Measurements from ENCODE around the gene SND1.

SND1 gene

GRCh38 chr7:127759945-127760421, 108.0 kb downstream of the SND1 start:
- H3K27me3 ChIP-seq (ENCODE audit: control insufficient read depth in 5 of 5, insufficient read depth in 4 of 5, low read length in 5 of 5) = no peaks in the 10 kb centered on the region
- H3K4me1 ChIP-seq (ENCODE audit: control insufficient read depth in 5 of 5, insufficient read depth in 5 of 5, low read length in 5 of 5) = peaks cover 0 to 17% (median 0%) of the 10 kb centered on the region in 5 donors
- H3K9me3 ChIP-seq (ENCODE audit: control insufficient read depth in 5 of 5, low read length in 5 of 5) = no peaks in the 10 kb centered on the region
- H3K9ac ChIP-seq (ENCODE audit: low read length in 5 of 5) = no peak overlapping the region
- H3K4me3 ChIP-seq (ENCODE audit: low read depth in 1 of 5, low read length in 5 of 5) = no peak overlapping the region
- H3K27ac ChIP-seq (ENCODE audit: low read depth, low read length) = no peak overlapping the region
- no peaks in the 10 kb centered on the region for H3K36me3 ChIP-seq (ENCODE audit: control insufficient read depth in 5 of 5, insufficient read depth in 5 of 5, low read length in 5 of 5)

- Histone ChIP-seq H3K27me3 (ENCODE audit: control insufficient read depth in 5 of 5, insufficient read depth in 4 of 5, low read length in 5 of 5) (no peaks in the 10 kb centered on the region), H3K4me3 (ENCODE audit: low read depth in 1 of 5, low read length in 5 of 5) (no peak overlapping the region), H3K27ac (ENCODE audit: low read depth, low read length) (no peak overlapping the region), H3K9ac (ENCODE audit: low read length in 5 of 5) (no peak overlapping the region), H3K4me1 (ENCODE audit: control insufficient read depth in 5 of 5, insufficient read depth in 5 of 5, low read length in 5 of 5) (peaks cover 0 to 18% (median 0%) of the 10 kb centered on the region in 5 donors), H3K36me3 (ENCODE audit: control insufficient read depth in 5 of 5, insufficient read depth in 5 of 5, low read length in 5 of 5) (no peaks in the 10 kb centered on the region), H3K9me3 (ENCODE audit: control insufficient read depth in 5 of 5, low read length in 5 of 5) (no peaks in the 10 kb centered on the region)
Observed at GRCh38 chr7:127760436-127761031, 108.5 kb downstream of the SND1 start.

DNA sequence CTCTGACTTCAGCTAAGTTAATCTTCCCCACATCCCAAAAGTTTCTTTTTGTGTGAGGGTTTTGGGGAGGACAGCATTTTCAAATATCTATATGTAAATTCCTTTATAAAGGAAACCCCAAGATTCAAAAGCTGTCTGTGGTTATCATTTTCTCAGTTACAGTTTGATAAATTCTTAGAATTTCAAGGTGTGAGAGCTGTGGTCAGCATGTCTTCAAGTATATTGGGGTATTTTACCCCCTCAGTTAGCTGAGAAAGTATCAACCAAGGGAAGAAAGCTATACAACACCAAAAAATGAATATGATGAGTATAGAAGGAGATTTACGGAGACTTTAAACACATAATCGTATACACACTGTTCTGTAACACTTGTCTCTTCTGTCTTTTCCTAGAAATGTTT, 109.2 kb downstream of the SND1 start:
- no peak overlapping the region for H3K9ac ChIP-seq (ENCODE audit: low read length in 5 of 5)
- H3K27me3 ChIP-seq (ENCODE audit: control insufficient read depth in 5 of 5, insufficient read depth in 4 of 5, low read length in 5 of 5) = no peaks in the 10 kb centered on the region
- no peaks in the 10 kb centered on the region for H3K36me3 ChIP-seq (ENCODE audit: control insufficient read depth in 5 of 5, insufficient read depth in 5 of 5, low read length in 5 of 5)
- H3K4me1 ChIP-seq (ENCODE audit: control insufficient read depth in 5 of 5, insufficient read depth in 5 of 5, low read length in 5 of 5) = peaks cover 0 to 18% (median 0%) of the 10 kb centered on the region in 5 donors
- no peak overlapping the region for H3K27ac ChIP-seq (ENCODE audit: low read depth, low read length)
- H3K9me3 ChIP-seq (ENCODE audit: control insufficient read depth in 5 of 5, low read length in 5 of 5) = no peaks in the 10 kb centered on the region
- H3K4me3 ChIP-seq (ENCODE audit: low read depth in 1 of 5, low read length in 5 of 5) = no peak overlapping the region

DNA sequence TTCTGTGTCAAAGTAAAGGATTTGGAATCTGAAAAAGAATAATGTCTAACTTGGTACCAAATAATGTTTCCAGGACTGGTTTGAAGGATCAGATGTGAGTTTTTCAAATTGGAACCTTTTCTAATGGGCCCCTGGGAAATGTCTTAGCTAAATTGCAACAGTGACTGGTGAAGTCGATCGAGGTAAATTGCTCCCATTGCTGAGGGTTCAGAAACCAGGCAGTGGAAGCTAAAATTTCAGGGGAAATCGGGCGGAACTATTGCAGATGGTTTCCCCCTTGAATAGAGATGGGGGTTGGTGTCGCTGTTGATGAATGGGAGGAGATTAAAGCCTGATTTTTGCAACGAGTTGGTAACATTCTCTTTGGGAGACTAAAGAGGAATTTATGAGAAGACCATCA, 112.7 kb downstream of the SND1 start:
- Histone ChIP-seq H3K27ac (ENCODE audit: low read depth, low read length) (no peak overlapping the region), H3K9me3 (ENCODE audit: control insufficient read depth in 5 of 5, low read length in 5 of 5) (no peaks in the 10 kb centered on the region), H3K36me3 (ENCODE audit: control insufficient read depth in 5 of 5, insufficient read depth in 5 of 5, low read length in 5 of 5) (no peaks in the 10 kb centered on the region), H3K9ac (ENCODE audit: low read length in 5 of 5) (no peak overlapping the region), H3K4me1 (ENCODE audit: control insufficient read depth in 5 of 5, insufficient read depth in 5 of 5, low read length in 5 of 5) (peaks cover 0 to 7% (median 0%) of the 10 kb centered on the region in 5 donors), H3K4me3 (ENCODE audit: low read depth in 1 of 5, low read length in 5 of 5) (no peak overlapping the region), H3K27me3 (ENCODE audit: control insufficient read depth in 5 of 5, insufficient read depth in 4 of 5, low read length in 5 of 5) (no peaks in the 10 kb centered on the region)

- Histone ChIP-seq H3K27me3 (ENCODE audit: control insufficient read depth in 5 of 5, insufficient read depth in 4 of 5, low read length in 5 of 5) (no peaks in the 10 kb centered on the region), H3K36me3 (ENCODE audit: control insufficient read depth in 5 of 5, insufficient read depth in 5 of 5, low read length in 5 of 5) (no peaks in the 10 kb centered on the region), H3K4me1 (ENCODE audit: control insufficient read depth in 5 of 5, insufficient read depth in 5 of 5, low read length in 5 of 5) (peaks cover 0 to 7% (median 0%) of the 10 kb centered on the region in 5 donors), H3K9me3 (ENCODE audit: control insufficient read depth in 5 of 5, low read length in 5 of 5) (no peaks in the 10 kb centered on the region), H3K27ac (ENCODE audit: low read depth, low read length) (no peak overlapping the region), H3K9ac (ENCODE audit: low read length in 5 of 5) (no peak overlapping the region), H3K4me3 (ENCODE audit: low read depth in 1 of 5, low read length in 5 of 5) (no peak overlapping the region)
Observed at GRCh38 chr7:127765150-127765549, 113.2 kb downstream of the SND1 start.

- Histone ChIP-seq H3K9me3 (ENCODE audit: control insufficient read depth in 5 of 5, low read length in 5 of 5) (no peaks in the 10 kb centered on the region), H3K27me3 (ENCODE audit: control insufficient read depth in 5 of 5, insufficient read depth in 4 of 5, low read length in 5 of 5) (no peaks in the 10 kb centered on the region), H3K4me1 (ENCODE audit: control insufficient read depth in 5 of 5, insufficient read depth in 5 of 5, low read length in 5 of 5) (peaks cover 0 to 7% (median 0%) of the 10 kb centered on the region in 5 donors), H3K9ac (ENCODE audit: low read length in 5 of 5) (no peak overlapping the region), H3K27ac (ENCODE audit: low read depth, low read length) (no peak overlapping the region), H3K36me3 (ENCODE audit: control insufficient read depth in 5 of 5, insufficient read depth in 5 of 5, low read length in 5 of 5) (no peaks in the 10 kb centered on the region), H3K4me3 (ENCODE audit: low read depth in 1 of 5, low read length in 5 of 5) (no peak overlapping the region)
Observed at GRCh38 chr7:127766831-127767459, 115.0 kb downstream of the SND1 start.

DNA sequence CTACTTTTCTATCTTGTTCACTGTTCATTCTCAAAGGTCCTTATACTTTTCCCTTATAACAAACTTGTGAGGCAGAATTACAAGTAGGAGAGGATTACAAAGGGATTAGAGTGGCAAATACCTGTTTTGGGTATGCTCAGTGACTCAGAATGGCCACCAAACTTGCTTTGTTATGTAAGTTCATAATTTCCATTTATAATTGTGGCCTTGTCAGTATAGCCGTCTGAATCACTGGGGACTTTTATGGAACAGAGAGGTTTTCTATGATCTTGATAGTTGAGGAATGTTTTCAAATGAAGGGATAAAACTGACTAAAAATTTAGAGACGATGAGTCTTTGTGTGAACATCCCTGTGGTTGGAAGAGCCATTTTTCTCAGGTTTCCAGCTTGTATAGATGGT, 116.2 kb downstream of the SND1 start:
- Histone ChIP-seq H3K4me1 (ENCODE audit: control insufficient read depth in 5 of 5, insufficient read depth in 5 of 5, low read length in 5 of 5) (peaks cover 0 to 7% (median 0%) of the 10 kb centered on the region in 5 donors), H3K4me3 (ENCODE audit: low read depth in 1 of 5, low read length in 5 of 5) (no peak overlapping the region), H3K9me3 (ENCODE audit: control insufficient read depth in 5 of 5, low read length in 5 of 5) (no peaks in the 10 kb centered on the region), H3K27ac (ENCODE audit: low read depth, low read length) (no peak overlapping the region), H3K36me3 (ENCODE audit: control insufficient read depth in 5 of 5, insufficient read depth in 5 of 5, low read length in 5 of 5) (no peaks in the 10 kb centered on the region), H3K27me3 (ENCODE audit: control insufficient read depth in 5 of 5, insufficient read depth in 4 of 5, low read length in 5 of 5) (no peaks in the 10 kb centered on the region), H3K9ac (ENCODE audit: low read length in 5 of 5) (no peak overlapping the region)

- Histone ChIP-seq H3K9me3 (ENCODE audit: control insufficient read depth in 5 of 5, low read length in 5 of 5) (no peaks in the 10 kb centered on the region), H3K4me1 (ENCODE audit: control insufficient read depth in 5 of 5, insufficient read depth in 5 of 5, low read length in 5 of 5) (peaks cover 0 to 7% (median 0%) of the 10 kb centered on the region in 5 donors), H3K36me3 (ENCODE audit: control insufficient read depth in 5 of 5, insufficient read depth in 5 of 5, low read length in 5 of 5) (no peaks in the 10 kb centered on the region), H3K4me3 (ENCODE audit: low read depth in 1 of 5, low read length in 5 of 5) (no peak overlapping the region), H3K27ac (ENCODE audit: low read depth, low read length) (no peak overlapping the region), H3K27me3 (ENCODE audit: control insufficient read depth in 5 of 5, insufficient read depth in 4 of 5, low read length in 5 of 5) (no peaks in the 10 kb centered on the region), H3K9ac (ENCODE audit: low read length in 5 of 5) (no peak overlapping the region)
Observed at GRCh38 chr7:127769137-127769536, 117.1 kb downstream of the SND1 start.

DNA sequence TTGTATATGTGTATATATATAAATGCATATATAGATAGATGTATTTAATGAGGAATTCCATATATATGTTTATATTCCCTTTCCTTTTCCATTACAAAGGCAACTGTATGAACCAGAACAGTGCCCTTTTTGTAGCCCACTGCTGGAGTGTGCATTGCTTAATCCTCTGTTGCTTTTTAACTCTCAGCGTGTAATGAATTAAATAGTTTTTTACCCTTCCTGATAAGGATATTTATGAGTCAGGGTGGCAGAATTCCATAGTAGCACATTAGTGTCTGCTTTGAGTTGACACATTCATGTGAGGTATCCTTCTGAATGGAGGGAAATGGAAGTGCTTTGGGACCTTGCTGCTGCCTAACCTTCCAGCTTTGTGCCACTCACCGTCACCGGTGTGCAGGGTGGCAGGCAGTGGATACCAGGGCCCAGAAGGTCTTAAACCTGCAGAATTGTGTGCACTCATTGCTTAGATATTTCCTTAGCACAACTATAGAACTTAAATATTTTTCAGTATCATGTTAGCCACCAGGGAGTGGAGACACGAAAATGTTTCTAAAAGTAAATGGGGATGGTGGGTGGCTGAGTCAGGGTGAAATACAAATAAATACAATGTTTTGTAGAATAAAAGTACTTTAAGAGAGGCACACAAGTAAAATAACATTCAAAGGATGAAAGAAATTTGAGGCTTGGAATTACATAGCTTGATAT, 117.9 kb downstream of the SND1 start:
- H3K9ac ChIP-seq (ENCODE audit: low read length in 5 of 5) = no peak overlapping the region
- H3K9me3 ChIP-seq (ENCODE audit: control insufficient read depth in 5 of 5, low read length in 5 of 5) = no peaks in the 10 kb centered on the region
- H3K27ac ChIP-seq (ENCODE audit: low read depth, low read length) = no peak overlapping the region
- H3K27me3 ChIP-seq (ENCODE audit: control insufficient read depth in 5 of 5, insufficient read depth in 4 of 5, low read length in 5 of 5) = no peaks in the 10 kb centered on the region
- no peak overlapping the region for H3K4me3 ChIP-seq (ENCODE audit: low read depth in 1 of 5, low read length in 5 of 5)
- H3K4me1 ChIP-seq (ENCODE audit: control insufficient read depth in 5 of 5, insufficient read depth in 5 of 5, low read length in 5 of 5) = peaks cover 0 to 2% (median 0%) of the 10 kb centered on the region in 5 donors
- no peaks in the 10 kb centered on the region for H3K36me3 ChIP-seq (ENCODE audit: control insufficient read depth in 5 of 5, insufficient read depth in 5 of 5, low read length in 5 of 5)

DNA sequence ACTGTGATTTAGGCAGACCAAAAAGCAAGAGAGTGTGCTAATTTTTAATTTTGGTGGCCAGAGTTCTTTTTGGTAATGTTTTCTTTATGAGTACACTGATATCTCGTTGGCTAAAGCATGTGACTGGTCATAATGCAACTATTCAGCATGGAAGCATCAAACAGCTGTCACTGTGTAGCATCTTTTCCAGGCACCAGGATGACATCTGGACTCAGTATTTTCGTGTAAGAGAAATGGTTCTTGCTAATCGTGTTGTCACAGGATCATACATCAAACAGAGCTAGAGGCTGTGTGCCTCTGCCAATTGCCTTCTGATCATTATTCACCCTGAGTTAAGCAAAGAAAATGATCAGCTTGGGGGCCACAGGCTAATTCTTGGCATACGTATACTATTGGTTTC, 118.9 kb downstream of the SND1 start:
- Histone ChIP-seq H3K36me3 (ENCODE audit: control insufficient read depth in 5 of 5, insufficient read depth in 5 of 5, low read length in 5 of 5) (peaks cover 0 to 2% (median 0%) of the 10 kb centered on the region in 5 donors), H3K4me3 (ENCODE audit: low read depth in 1 of 5, low read length in 5 of 5) (no peak overlapping the region), H3K9ac (ENCODE audit: low read length in 5 of 5) (no peak overlapping the region), H3K9me3 (ENCODE audit: control insufficient read depth in 5 of 5, low read length in 5 of 5) (no peaks in the 10 kb centered on the region), H3K27me3 (ENCODE audit: control insufficient read depth in 5 of 5, insufficient read depth in 4 of 5, low read length in 5 of 5) (no peaks in the 10 kb centered on the region), H3K27ac (ENCODE audit: low read depth, low read length) (no peak overlapping the region), H3K4me1 (ENCODE audit: control insufficient read depth in 5 of 5, insufficient read depth in 5 of 5, low read length in 5 of 5) (no peaks in the 10 kb centered on the region)
